ENCODE measurements around the gene KRT6B.
"Not testable (repeated sequence)": the region's sequence is repeated elsewhere in the genome, so short reads cannot be mapped to it uniquely, and the experiment has no call there.

The KRT6B gene

DNA sequence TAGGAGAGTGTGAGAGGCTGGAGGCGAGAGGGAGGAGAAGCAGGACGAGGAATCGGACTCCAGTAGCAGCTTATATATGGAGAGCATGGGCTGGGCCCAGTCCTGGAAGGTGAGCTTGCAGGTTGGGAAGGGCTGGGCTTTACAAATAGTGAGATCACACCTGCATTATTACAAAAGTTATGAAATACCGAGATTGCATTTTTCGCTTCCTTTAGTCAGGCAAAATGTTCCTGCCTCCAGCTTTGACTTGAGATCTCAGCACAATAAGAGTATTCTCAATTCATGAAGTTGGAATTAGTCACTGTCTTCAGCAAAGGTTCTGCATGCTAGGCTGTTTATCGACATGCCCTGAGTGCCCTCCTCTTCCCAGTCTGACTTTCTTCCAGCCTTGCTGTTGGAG, at the start of gene KRT6B:
TSS of gene KRT6B (minus strand) at position 46 of the 400 bp plus-strand sequence. CDS start 68 bp downstream, outside the sequence.
- no peak for DNase-seq

DNA sequence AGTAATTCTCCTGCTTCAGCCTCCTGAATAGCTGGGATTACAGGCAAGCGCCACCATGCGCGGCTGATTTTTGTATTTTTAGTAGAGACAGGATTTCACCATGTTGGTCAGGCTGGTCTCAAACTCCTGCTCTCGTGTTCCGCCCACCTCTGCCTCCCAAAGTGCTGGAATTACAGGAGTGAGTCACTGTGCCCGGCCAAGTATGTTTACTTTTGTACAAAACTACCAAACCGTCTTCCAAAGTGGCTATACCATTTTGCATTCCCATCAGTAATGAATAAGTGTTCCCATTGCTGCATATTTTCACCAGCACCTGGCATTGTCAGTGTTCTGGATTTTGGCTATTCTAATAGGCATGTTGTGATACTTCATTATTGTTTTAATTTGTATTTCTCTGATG, 49.5 kb upstream of the KRT6B start:
- DNase-seq, result no peak

DNA sequence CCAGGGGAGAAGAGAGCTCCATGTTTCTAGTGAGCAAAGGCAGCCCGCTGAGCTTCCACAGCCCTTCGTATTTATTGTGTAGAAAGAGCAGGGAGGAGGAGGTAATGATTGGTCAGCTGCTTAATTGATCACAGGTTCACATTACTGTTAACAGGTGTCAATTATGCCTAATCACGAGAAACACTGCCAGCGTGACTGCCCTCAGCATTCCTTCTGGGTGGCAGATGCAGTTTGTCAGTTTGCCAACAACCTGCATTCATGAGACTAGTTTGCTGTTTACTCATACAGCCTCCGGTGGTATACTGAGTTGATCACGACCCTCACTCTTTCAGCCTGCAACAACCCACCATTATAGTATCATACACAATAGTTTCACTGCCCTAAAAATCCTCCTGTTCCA, 48.6 kb upstream of the KRT6B start:
- DNase-seq, result not testable (repeated sequence)

DNA sequence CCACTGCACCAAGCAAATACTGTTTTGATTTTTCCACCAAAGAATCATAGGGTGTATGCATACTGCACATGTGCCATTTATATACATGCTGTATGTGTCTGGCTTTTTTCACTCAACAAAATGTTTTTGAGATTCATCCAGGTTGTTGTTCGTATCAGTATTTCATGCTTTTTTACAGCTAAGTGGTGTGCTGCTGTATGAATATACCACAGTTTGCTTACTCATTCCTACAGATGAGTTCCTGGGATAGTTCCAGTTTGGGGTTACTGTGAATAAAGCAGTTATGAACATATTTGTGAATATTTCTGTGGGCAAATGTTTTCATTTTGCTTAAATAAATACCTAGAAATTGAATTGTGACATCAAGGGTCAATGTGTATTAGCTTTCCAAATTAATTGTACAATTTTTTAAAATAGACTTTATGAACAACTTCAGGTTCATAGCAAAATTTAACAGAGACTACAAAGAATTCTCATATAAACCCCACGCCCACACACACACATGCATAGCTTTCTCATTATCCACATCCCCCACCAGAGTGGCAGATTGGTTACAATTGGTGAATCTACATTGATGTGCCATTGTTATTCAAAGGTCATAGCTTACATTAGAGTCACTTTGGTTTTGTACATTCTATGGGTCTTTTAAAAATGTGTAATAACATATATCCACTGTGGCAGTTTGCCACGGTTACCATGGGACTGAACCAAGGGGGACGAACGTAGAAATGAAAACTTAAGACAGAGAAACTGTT, 48.0 kb upstream of the KRT6B start:
- no peak for DNase-seq

DNA sequence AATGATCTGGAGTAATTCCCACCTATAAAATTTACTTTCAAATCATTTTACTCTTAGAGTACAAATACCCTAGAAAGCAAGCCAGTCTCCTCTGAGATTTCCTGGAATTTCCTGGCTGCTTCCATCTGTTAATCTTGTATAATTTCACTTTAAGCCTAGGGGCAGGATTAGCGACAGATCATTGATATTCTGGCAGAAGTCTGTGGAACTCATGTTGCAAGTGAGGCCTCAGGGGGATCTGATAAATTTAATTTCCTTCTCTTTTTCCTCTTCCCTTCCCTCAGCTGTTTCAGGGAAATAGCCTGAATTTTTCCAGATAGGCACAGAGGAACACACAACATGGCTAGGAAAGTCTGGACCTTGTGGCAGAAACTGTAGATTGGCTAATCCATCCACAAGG, 47.0 kb upstream of the KRT6B start:
- no peak for DNase-seq

DNA sequence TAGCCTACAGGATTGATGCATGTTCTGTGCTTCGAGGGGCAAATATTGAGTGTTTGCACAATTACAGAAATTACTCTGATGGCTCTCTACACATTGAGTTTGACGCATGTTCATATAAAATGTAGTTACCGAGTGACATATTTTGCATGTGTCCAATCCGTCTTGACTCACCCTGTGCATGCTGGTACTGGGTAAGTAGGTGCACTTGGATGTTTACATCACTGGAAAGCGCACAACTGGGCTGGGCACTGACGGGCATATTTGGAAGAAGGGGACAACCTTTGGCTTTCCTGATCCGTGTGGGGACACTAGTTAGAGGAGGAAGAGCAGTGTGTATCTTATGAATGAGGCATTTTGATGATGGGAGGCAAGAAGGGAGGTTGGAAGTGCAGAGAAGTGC, 46.0 kb upstream of the KRT6B start:
- DNase-seq, result no peak

DNA sequence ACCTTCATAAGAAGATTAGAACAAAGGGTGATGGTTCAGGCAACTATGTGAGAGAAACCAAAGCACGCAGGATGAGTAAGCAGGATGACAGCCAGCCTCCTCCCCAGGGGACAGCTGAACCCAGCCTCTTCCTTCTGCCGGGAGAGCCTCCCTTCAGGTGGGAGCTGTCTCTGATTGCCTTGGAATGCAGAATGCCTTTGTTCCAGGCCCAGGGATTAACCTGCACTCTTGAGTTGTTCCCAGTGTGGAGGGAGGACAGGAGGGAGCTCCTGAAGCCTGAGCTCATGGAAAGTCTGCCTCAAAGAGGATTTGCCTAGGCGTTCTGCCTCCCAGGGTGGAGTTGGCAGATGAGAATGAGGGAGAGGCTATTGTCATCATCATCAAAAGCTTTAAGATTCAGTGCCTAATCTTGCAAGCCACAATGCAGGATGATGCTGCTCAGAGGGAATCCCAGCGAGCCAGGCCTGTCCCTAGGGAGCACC, 44.7 kb upstream of the KRT6B start:
- no peak for DNase-seq

DNA sequence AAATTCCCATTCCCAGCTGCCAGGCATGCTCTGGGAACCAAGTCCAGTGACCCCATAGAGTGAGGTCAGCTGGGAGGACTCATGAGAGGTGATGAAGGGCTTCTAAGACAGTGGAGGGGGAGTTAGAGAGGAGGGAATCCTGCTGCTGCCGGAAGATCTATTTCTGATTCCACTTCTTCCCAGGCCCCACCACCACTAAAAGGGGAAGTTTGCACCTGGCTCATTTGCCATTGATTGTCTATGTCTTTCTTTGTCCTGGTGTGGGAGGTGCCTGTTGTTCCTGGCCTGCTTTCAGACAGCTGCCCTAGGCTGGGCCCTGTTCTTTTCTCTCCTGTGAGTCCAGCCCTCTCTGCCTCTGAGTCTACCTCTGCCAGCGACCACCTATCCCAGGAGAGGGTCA, 44.1 kb upstream of the KRT6B start:
- DNase-seq, result no peak

DNA sequence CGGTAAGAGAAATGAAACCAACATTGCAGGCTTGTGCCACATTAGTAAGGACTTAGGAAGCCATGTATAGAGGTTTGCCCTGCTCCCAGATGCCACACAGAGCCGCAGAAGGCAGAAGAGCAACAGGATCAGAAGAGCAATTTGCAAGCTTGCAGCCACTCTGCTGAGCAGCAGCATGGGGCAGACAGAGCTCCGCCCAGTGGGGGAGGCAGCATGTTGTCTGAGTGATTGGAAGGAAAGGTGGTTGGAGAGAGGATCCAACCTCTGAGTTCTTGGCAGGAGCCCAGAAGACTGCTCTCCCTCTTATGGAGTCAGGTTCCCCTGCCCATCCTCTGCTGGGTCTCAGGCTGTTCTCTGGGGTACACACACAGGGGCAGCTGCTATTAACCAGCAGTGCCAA, 43.4 kb upstream of the KRT6B start:
- peak; percentile 63 for DNase-seq

DNA sequence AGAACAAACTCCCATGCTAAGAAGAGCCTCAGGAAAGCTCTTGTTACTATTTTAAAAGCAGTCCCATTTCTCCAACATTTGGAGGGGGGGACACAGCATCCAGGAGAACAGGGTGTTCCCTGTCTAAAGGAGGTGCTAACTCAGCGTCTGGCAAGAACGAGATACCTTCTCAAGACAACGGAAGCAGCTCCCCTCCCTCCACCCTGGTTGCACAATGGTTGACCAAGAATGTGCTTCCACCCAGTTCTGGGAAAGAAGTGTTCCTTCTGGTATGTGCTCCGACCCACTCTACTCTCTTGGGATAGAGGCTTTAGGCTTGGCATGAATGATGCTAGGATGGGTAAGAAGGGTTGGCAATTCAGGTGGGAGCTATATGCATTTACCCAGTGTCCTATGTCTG, 42.6 kb upstream of the KRT6B start:
- no peak for DNase-seq

DNA sequence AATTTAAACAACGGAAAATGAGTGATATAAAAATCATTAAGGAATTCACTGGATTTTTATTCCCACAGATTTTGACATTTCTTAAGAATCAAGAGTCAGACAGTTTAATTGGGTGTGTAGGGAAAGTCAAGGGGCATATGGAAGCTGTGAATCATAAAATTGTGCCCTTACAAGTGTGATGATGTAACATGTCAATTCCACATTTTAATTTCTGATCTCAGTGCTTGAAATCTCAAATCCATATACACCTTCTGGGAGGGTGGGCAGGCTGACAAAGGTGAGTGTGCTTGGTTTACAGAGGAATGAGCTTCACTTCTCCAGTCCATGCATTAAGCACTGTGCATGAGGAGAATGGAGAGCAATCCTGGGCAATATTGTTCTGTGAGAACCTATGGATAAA, 42.2 kb upstream of the KRT6B start:
- no peak for DNase-seq

DNA sequence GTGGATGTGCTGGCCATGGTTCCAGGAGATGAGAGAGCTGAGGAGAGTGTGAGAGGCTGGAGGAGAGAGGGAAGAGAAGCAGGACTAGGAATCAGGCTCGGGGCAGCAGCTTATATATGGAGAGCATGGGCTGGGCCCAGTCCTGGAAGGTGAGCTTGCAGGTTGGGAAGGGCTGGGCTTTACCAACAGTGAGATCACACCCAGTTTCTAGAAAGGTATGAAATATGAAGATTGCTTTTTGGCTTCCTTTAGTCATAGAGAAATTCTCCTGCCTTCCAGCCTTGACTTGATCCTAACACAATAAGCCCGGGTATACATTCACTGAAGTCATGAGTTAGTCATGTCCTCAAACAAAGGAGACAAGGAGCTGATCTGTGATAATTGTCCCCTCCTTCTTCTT, 41.2 kb upstream of the KRT6B start, which contains the start of gene KRT6A:
TSS of gene KRT6A (minus strand) at position 86 of the 400 bp plus-strand sequence. CDS start at position 17, 69 bp downstream.
- no peak for DNase-seq

DNA sequence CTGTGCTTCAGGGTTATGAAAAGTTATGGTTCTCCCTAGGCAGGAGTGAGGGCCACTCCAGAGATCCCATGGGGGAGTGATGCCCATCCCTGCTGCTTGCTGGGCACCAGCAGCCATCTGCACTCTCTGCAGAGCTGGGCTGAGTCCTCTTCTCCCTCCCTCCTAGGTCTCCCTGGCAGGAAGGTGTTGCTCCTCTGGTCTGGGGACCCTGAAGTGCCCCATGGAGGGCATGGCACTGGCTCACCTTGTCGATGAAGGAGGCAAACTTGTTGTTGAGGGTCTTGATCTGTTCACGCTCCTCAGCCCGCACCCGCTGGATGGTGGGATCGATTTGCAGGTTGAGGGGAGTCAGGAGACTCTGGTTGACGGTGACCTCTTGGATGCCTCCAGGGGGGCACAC, 40.5 kb upstream of the KRT6B start:
- DNase-seq, result not testable (repeated sequence)

DNA sequence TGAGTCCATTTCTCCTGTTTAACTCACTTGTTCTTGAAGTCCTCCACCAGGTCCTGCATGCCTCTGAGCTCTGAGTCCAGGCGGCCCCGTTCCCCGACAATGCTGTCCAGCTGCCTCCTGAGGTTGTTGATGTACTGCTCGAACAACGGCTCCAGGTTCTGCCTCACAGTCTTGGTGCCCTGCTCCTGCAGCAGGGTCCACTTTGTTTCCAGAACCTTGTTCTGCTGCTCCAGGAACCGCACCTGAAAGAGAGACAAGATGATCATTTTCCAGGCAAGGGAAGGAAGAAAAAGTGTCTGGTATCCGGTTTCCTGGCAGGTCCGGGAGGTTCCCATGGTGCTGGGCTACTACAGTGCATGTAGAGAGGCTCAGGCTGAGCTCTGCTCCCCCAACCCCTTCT, 39.5 kb upstream of the KRT6B start:
- DNase-seq, result not testable (repeated sequence)

DNA sequence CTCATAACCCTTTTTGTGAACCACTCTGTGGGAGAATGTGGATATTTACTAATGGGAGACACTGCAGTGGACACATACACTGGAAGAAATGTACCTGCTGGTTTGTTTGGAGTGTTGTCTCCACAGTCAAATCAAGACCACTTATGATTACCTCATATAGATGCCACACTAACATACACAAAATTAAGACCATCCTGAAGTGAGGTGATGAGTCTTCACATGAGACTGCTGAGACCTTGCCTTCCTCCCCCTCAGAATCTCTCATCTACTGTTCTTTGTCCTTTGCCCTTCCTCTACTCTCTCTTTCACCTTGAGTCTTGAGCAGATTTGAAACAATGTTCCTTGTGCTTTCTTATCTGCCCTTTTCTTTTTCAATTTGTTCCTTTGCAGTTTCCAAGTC, 36.8 kb upstream of the KRT6B start:
- DNase-seq, result no peak

DNA sequence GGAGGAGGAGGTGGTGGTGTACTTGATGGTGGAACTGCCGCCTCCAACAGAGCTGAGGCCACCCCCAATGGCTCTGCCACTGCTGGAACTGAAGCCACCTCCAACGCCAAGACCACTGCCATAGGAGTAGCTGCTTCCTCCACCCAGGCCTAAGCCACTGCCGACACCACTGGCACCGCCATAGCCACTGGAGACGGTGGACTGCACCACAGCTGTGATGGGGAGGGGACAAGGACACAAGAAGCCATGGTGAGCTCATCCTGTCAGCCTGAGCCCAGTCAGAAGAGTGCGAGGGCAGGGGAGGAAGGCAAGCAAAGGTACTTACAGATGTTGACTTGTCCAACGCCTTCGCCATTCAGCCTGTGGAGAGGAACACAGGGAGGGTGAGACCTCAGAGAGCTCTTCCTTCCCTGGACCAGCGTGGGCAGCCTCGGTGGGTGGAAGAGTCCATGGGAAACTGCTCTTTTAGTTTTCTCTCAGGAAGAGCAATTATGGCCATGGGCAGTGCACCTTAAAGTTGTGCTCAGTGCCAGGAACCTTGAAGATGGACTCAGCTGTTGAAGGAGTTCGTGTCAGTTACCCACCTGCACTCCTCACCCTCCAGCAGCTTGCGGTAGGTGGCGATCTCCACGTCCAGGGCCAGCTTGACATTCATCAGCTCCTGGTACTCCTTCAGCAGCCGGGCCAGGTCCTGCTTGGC, 35.9 kb upstream of the KRT6B start:
- not testable (repeated sequence) for DNase-seq

DNA sequence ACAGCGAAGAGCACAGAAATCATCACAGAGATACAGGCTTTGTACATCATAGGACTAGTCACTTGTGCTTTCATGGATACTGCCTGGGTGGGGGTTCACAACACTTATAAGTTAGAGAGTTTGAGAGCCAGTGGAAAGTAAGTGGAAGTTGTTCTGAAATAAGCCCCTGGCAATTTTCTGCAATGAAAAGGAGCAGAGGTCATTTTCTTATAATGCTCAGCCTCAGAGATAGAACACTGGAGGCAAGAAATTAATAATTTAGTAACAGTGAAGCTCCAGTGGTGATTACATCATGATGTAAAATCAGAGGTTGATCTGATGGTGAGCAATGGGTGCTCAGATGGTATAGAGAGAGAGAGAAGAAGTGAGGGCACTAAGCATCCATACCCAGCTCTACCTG, 35.3 kb upstream of the KRT6B start:
- DNase-seq, result no peak

DNA sequence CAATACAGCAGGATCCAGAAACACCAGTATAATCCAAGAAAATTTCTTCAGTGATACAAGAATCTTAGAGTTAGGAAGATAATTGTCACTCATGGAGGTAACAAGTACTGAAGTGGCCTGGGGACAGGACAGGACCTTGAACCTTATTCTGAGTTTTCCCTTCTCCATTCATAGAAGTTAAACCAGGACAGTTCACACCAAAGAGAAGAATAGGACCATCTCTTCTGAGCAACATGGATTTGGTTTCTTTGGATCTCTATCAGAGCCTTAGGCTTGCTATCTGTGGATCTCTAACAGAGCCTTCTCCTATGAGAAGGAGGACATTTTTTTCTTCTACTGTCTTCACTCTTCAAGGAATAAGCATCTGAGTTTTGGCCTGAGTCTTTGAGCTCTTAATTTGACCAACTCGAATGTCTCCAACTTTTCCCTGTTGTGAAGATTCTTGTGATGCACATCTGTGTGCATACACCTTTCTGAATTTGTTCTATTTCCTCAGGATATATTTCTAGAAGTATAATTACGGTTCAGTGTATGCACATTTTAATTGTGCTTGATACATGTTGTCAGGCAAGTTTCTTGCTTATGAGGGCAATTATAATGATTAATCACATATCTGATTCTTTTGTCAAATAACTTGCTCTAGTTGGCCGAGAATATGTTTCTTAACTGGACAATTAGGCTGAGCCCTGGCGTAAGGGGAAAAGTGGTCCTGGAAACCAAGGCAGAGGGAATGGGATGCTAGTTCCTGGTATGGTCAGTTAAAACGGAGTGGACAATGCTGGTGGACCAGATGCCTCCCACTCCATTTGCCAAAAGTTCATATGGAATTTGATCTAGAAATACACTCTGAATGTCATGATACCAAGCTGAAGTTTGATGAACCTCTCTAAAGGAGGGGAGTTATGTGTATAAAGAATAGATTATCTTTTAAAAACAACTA, 34.5 kb upstream of the KRT6B start:
- no peak for DNase-seq

DNA sequence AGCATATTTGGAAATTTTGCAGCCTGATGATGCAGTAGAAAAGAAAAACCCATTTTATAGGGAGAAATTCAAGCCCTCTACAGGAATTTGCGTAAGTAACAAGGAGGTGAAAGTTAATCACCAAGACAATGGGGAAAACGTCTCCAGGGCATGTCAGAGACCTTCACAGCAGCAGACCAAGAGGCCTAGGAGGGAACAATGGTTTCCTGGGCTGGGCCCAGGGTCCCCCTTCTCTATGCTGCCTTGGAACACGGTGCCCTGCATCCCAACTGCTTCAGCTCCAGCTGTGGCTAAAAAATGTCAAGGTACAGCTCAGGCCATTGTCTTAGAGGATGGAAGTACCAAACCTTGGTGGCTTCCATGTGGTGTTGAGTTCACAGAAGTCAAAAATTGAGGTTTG, 28.1 kb upstream of the KRT6B start:
- DNase-seq, result no peak

DNA sequence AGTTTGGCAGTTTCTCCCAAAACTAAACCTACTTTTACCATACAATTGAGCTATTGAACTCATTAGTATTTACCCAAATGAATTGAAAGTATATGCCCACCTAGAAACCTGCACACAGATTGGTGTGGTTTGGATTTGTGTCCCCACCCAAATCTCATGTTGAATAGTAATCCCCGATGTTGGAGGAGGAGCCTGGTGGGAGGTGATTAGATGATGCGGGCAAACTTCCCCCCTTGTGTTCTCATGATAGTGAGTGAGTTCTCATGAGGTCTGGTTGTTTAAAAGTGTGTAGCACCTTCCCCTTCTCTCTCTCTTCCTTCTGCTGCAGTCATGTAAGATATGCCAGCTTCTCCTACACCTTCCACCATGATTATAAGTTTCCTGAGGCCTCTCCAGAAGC, 25.7 kb upstream of the KRT6B start:
- no peak for DNase-seq

DNA sequence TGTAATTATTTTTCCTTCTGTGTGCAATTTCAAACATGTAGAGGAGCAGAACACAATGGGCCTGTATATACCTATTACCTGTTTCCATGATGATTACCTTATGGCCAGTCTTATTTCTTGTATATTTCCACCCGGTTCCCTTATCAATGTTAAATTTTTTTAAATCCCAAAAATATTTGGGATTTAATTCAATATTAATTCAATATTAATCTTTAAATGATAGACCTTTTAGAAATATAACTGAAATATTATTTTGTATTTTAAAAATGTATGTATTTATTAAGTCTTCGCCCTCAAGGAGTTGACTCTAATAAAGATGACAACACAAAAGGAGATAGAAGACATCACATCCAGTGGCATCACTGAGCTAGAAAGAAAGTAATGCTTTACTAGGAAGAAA, 22.3 kb upstream of the KRT6B start:
- DNase-seq, result no peak

DNA sequence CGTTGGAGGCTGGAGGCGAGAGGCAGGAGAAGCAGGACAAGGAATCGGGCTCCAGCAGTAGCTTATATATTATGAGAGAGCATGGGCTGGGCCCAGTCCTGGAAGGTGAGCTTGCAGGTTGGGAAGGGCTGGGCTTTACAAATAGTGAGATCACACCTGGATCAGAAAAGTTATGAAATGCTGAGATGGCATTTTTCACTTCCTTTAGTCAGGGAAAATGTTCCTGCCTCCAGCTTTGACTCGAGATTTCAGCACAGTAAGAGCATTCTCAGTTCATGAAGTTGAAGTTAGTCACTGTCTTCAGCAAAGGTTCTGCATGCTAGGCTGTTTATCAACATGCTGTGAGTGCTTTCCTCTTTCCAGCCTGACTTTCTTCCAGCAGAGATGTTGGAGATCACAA, 21.8 kb upstream of the KRT6B start, which contains the start of gene KRT6C:
TSS of gene KRT6C (minus strand) at position 38 of the 400 bp plus-strand sequence. CDS start 68 bp downstream, outside the sequence.
- DNase-seq, result no peak

DNA sequence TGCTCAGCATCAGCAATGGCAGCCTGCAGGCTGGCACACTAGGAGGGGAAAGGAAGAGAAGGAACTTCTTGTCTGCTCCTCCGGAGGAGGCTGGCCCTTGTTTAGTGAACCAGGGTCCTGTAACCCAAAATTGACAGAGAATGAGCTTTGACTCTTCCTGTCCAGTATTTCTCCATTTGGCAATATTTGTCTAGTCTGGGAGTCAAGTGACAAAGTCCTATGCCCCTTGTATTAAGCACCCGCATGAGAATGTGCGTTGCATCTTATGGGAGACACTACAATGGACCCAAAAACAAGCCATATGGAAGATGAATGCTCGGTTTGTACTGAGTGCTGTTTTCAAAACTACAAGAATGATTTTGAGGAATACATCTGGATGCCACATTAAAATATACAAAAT, 17.9 kb upstream of the KRT6B start:
- DNase-seq, result no peak

Measured in DMS79 (cell line).